Liver (tissue), 3 donors: ENCODE results near the gene PRDX2.
"Not testable (repeated sequence)": the region's sequence is repeated elsewhere in the genome, so short reads cannot be mapped to it uniquely, and the experiment has no call there.

Source experiments
- RAD21 ChIP-seq, 2 donors: IDR thresholded peaks; 2 replicates each; pipeline ENCODE4 v1.6.1; 2016; ENCODE audit warnings: antibody characterized with exemption in 2 of 2, mild to moderate bottlenecking in 2 of 2
- TF ChIP-seq, protein P1 (sequence below): fragments of 150-350 bp; IDR thresholded peaks from 2 replicates; pipeline ENCODE4 v1.5.1; 2017; ENCODE audit warnings: improper control_type of control experiment, low read depth, low read length; ENCODE audit not compliant: missing input control
- donor health status: healthy.
- donor health status: healthy.

DNA sequence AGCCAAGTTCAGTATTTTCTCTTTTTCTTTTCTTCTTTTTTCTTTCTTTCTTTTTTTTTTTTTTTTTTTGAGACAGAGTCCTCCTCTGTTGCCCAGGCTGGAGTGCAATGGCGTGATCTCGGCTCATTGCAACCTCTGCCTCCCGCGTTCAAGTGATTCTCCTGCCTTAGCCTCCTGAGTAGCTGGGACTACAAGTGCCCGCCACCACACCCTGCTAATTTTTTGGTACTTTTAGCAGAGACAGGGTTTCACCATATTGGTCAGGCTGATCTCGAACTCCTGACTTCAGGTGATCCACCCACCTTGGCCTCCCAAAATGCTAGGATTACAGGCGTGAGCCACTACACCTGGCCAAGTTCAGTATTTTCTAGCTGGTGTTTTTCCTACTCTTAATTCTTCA lies 4.0 kb downstream of the PRDX2 start:
- TF ChIP-seq, protein P1, sequence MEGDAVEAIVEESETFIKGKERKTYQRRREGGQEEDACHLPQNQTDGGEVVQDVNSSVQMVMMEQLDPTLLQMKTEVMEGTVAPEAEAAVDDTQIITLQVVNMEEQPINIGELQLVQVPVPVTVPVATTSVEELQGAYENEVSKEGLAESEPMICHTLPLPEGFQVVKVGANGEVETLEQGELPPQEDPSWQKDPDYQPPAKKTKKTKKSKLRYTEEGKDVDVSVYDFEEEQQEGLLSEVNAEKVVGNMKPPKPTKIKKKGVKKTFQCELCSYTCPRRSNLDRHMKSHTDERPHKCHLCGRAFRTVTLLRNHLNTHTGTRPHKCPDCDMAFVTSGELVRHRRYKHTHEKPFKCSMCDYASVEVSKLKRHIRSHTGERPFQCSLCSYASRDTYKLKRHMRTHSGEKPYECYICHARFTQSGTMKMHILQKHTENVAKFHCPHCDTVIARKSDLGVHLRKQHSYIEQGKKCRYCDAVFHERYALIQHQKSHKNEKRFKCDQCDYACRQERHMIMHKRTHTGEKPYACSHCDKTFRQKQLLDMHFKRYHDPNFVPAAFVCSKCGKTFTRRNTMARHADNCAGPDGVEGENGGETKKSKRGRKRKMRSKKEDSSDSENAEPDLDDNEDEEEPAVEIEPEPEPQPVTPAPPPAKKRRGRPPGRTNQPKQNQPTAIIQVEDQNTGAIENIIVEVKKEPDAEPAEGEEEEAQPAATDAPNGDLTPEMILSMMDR = not testable (repeated sequence)
- TF ChIP-seq RAD21 (IDR thresholded peaks at IDR 0.05) = not testable (repeated sequence)
